Brain microvascular endothelial cell (primary cell): Measurements from ENCODE around the gene THAP11.

Experiments
- DNase-seq: peaks from one replicate; pipeline ENCODE4 v3.0.0-alpha.2; 2020
- H3K27ac ChIP-seq: fragments of 250-450 bp; sonication (Bioruptor Pico); 2 replicates; pipeline ENCODE4 v1.5.1; 2020; ENCODE audit warnings: mild to moderate bottlenecking, moderate library complexity
- H3K27me3 ChIP-seq: fragments of 250-450 bp; sonication (Bioruptor Pico); replicated peaks from 2 replicates; pipeline ENCODE4 v1.5.1; 2020; ENCODE audit warnings: mild to moderate bottlenecking
- H3K36me3 ChIP-seq: fragments of 250-450 bp; sonication (Bioruptor Pico); replicated peaks from 2 replicates; pipeline ENCODE4 v1.5.1; 2020; ENCODE audit warnings: mild to moderate bottlenecking
- H3K4me3 ChIP-seq: 2 replicates; pipeline ENCODE4 v1.5.1; 2011; ENCODE audit warnings: low read depth, mild to moderate bottlenecking, control low read depth, low read length, moderate library complexity
- CTCF ChIP-seq: IDR thresholded peaks from 2 replicates; pipeline ENCODE4 v1.5.1; 2011; ENCODE audit warnings: low read depth, mild to moderate bottlenecking, moderate library complexity, low read length, control low read depth, inconsistent platforms; ENCODE audit errors: missing control alignments
- in situ Hi-C: cut with HindIII; loops from 2 replicates; pipeline ENCODE4 v1.10.0; 2017; ENCODE audit warnings: low sequenced_read_pairs, low pct_ligation_motif_present

Gene THAP11

DNA sequence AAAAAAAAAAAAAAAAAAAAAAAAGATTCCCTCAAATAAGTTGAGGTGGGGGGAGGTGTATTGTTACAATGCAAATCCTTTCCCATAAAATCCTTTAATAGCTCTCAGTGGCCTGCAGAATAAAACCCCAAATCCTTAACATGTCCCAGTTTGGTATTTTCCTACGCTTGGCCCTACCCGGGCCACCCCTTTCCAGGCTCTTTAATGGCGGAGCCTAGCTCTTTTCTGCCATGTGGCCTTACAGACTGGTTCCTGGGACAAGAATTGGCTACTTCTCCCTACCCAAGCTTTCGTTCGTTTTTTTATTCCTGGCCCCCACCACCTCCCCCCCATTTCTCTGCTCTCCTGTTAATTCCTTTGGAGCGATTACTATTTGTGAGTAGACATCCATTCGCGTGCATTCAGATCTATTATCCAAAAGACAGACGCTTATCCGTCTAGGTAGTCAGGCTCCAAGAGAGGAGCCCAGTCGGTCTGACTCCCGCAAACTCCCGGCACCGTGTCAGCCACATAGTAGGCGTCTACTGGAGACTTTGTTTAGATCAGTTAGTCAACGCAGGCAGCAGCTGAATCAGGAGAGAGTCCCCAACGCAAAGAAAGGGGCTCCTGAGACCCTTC is 813 bp upstream of the THAP11 start:
- H3K27me3 ChIP-seq = no peaks in the 10 kb centered on the region
- peak overlapping the region; percentile 95 for H3K4me3 ChIP-seq
- TF ChIP-seq CTCF = no peak
- in situ Hi-C loops = no loop called here
- DNase-seq = no peak
- peak overlapping the region; percentile 96 for H3K27ac ChIP-seq
- H3K36me3 ChIP-seq = no peaks in the 10 kb centered on the region

- peak overlapping the region; percentile 96 for H3K27ac ChIP-seq
- peak overlapping the region; percentile 95 for H3K4me3 ChIP-seq
- TF ChIP-seq CTCF = peak; percentile 61
- no peaks in the 10 kb centered on the region for H3K36me3 ChIP-seq
- peak; percentile 41 for DNase-seq
- in situ Hi-C loops = no loop called here
- no peaks in the 10 kb centered on the region for H3K27me3 ChIP-seq
Observed at GRCh38 chr16:67842509-67843342, 606 bp downstream of the THAP11 start.

DNA sequence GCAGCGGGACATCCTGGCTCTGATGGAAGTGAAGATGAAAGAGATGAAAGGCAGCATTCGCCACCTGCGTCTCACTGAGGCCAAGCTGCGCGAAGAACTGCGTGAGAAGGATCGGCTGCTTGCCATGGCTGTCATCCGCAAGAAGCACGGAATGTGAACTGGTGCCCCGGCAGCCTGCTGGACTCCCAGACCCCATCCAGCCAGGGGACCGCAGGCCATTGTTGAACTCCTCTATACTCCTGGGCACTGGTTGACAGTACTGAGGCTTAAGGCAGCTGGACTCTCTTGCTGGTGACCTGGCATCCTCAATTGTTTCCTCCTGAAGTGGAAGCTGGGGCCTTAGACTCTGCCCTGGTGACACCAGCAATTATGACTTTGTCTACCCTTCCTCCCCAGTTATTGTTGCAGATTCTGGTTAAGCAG is 1.2 kb downstream of the THAP11 start:
- in situ Hi-C loops = no loop called here
- no peaks in the 10 kb centered on the region for H3K36me3 ChIP-seq
- no peak for TF ChIP-seq CTCF
- peak overlapping the region; percentile 96 for H3K27ac ChIP-seq
- no peaks in the 10 kb centered on the region for H3K27me3 ChIP-seq
- no peak for DNase-seq
- H3K4me3 ChIP-seq = peak overlapping the region; percentile 95

DNA sequence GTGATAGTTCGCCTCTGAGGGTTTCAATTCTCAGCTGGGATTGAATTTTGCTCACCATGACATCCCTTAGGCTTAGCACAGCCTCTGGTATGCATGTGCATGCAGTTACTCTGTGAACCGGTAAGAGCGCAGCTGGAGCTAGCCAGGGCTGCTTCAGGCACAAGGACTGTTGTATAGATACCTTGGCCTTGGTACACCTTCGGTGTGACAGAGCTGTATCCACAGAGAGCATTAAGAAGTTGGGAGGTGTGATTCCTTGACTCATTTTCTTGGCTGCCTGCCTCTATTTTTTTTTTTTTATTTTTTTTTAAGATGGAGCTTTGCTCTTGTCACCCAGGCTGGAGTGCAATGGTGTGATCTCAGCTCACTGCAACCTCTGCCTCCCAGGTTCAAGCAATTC is 2.4 kb downstream of the THAP11 start:
- no peaks in the 10 kb centered on the region for H3K36me3 ChIP-seq
- no peak for DNase-seq
- H3K4me3 ChIP-seq = no peak overlapping the region
- in situ Hi-C loops = no loop called here
- TF ChIP-seq CTCF = no peak
- no peak overlapping the region for H3K27ac ChIP-seq
- no peaks in the 10 kb centered on the region for H3K27me3 ChIP-seq

- no peaks in the 10 kb centered on the region for H3K36me3 ChIP-seq
- DNase-seq = no peak
- no peak for TF ChIP-seq CTCF
- H3K27ac ChIP-seq = peak overlapping the region; percentile 83
- peak overlapping the region; percentile 91 for H3K4me3 ChIP-seq
- no peaks in the 10 kb centered on the region for H3K27me3 ChIP-seq
- in situ Hi-C loops = no loop called here
Observed at GRCh38 chr16:67845291-67846062, 3.4 kb downstream of the THAP11 start.
